Amniotic epithelial cell (primary cell): ENCODE results near the gene ABCA4.
"Not testable (repeated sequence)": the region's sequence is repeated elsewhere in the genome, so short reads cannot be mapped to it uniquely, and the experiment has no call there.

Experiments used
- DNase-seq: peaks from one replicate; pipeline ENCODE4 v3.0.0-alpha.2; 2010; ENCODE audit warnings: low read depth

Gene ABCA4

DNA sequence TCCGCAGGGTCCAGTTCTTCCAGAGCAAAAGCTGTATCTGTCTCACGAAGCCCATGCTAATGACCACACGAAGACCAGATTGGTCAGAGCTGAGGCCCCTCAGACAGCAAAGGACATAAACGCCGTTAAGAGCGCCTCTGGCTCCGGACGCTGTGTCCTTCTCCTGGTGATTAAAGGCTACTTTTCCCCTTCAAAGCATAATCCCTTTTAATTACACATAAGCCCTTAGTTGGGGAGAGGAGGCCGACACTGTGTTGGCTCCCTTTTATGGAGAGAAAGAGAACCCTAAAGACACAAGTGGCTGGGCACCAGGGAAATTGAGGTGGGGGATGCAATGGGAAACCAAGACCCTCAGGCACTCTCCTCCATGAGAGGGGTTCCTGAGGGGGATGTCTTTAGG is at the start of gene ABCA4:
Gene ABCA4, minus strand, starts transcription at position 158 of the 400 bp plus-strand sequence. Its CDS starts 103 bp downstream, at position 55.
- DNase-seq = no peak

DNA sequence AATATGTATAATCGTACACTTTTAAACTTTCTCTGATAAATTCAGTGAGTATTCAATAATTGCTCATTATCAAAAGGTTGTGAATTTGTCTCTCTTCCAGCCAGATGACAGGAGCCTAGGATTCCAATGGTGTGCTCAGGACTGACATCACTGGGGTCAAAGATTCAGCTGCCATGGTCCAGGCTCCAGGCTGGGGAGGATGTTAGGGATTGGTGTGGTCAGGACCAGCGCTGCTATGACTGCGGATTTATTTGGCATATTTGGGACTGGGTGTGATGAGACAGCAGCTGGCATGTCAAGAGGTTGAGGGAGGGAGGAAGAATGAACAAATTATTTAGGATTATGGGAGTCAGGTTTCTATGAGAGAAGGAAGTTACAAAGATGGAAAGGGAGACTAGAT is 48.2 kb upstream of the ABCA4 start:
- DNase-seq = no peak

DNA sequence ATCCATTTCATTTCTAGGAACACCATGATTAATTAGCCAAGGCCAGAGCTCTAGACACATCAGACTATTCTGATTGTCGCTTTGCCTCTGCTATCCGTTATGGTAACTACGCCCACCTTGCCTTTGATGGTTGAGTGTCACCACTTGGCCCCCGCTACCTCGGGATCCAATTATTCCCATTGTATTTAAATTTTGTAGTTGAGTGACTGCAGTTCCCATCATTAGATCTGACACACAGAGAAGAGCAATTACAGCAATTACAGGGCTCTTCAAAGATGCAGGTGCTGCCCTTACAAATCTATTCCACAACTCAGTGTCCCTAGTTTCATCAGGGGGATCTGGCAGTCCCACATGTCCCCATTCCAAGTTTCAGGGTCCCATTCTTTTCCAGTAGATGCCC is 44.9 kb upstream of the ABCA4 start:
- DNase-seq = no peak

GRCh38 chr1:94164885-94165284 is 43.9 kb upstream of the ABCA4 start:
- not testable (repeated sequence) for DNase-seq

- not testable (repeated sequence) for DNase-seq
Observed at GRCh38 chr1:94164121-94164520, 43.2 kb upstream of the ABCA4 start.

DNA sequence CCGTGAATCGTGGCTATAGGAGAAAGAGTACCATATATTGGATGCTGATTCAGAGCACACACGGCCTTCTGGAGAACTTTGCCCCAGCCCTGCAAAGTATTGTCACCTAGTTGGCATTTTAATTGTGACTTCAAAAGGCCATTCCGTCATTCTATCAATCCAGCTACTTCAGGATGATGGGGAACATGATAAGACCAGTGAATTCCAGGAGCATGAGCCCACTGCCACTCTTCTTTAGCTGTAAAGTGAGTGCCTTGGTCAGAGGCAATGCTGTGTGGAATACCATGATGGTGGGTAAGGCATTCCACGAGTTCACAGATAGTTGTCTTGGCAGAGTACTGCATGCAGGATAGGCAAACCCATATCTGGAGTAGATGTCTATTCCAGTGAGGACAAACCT is 42.3 kb upstream of the ABCA4 start:
- DNase-seq = not testable (repeated sequence)

DNA sequence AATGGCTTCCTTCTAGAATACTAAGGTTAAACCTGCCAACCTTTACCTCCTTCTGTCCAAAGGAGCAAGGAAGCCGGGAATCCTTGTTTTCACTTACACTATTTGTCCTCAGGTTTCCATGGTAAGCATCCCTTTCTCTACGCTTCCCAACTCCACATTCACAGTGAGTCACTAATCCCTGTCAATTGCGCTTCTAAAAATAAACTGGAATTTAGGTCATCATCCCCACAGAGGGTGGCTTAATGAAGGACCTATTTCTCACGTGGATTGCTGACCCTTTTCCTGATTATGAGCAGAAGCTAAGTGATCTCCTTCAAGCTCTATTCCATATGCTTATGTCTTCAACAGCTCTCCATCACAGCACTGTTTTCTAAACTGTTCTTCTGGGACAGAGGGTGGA is 39.9 kb upstream of the ABCA4 start:
- DNase-seq = peak; percentile 77

DNA sequence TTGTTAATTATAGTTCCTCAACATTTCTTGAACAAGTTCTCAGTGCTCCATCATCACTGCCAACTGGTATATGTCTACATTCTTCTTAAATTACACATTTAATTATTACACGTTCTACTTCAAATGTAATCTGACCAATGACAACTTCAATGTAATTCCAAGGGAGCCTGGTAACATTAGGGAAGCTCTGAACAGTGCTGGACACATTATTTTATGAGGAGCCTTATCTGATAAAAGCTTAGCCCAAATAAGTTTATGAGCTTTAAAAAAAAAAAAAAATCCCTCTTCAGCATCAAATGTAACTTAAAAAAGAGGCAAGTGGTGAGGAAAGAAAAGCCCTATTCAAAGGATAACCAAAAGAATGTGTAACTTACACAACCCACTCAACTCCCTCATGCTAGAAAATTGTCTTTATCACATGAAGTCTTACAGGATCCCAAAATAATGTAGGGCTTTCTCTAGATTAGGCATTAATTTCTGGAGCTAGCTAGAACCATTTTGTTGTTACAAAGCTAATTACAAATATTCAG is 35.2 kb upstream of the ABCA4 start:
- peak; percentile 15 for DNase-seq

- DNase-seq = no peak
Observed at GRCh38 chr1:94154989-94155388, 34.0 kb upstream of the ABCA4 start.

DNA sequence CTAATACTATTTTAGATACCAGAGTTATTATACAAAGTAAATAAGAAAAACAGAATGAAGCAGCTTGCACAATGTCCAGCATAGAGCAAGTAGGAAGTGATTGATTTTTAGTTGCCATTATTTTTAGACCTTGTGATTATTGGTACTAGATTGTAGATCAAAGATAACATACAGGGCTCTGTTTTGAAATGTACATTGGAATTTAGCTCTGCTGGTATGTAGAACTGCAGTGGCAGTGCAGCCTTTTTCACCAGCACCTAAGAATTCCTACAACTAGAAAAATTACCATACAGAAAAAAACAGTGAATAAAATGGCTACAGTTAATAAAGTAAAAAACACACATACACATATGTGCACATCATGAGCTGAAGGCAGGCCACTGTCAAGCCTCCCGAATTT is 32.2 kb upstream of the ABCA4 start:
- no peak for DNase-seq

DNA sequence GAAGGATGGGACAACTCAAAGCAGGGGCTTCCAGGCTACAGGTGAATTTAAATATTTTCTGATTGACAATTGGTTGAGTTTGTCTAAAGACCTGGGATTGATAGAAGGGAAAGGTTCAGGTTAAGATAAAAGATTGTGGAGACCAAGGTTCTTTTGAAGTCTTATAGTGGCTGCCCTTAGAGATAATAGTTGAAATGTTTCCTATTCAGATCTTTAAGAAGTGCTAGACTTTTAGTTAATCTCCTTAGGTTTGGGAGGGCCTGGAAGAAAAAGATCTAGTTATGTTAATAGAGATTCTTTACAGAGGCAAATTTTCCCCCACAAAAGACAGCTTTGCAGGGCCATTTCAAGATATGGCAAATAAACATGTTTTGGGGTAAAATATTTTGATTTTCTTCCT is 28.2 kb upstream of the ABCA4 start:
- not testable (repeated sequence) for DNase-seq

DNA sequence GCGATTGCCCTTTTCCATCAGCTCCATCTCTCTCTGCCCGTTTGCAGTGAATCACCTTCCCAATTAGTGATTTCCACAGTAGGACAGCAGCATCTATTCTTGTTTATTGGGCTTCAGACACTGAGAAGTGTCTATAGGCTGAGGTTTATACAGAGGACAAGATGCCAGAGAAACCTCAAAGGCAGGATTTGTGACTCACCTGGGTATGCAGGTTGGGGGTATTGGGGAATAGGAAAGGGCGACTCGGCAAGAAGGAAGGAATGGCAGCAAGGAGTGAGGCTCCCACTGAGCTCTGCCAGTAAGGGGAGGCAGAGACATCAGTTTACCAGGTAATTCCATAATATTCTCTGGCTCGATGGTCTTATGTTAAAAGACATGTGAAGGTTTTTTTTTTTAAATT is 25.3 kb upstream of the ABCA4 start:
- DNase-seq = no peak

DNA sequence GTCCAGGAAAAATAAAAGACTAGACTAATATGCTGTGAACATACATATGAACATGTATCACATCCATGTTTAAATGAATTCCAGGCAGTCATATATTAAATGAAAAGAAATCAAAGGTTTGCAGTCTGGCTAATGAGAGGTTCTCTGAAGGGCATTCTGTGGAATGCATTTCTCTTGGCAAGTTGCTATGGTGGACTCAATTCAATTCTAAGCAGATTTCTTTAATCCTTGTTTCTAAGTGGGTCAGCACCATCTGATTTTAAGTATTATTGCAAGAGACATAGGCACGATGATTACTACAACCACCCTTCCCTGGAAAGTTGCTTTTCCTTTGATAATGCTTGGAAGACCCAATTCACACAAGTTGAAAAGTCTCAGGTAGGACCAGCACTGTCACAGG is 23.9 kb upstream of the ABCA4 start:
- no peak for DNase-seq

DNA sequence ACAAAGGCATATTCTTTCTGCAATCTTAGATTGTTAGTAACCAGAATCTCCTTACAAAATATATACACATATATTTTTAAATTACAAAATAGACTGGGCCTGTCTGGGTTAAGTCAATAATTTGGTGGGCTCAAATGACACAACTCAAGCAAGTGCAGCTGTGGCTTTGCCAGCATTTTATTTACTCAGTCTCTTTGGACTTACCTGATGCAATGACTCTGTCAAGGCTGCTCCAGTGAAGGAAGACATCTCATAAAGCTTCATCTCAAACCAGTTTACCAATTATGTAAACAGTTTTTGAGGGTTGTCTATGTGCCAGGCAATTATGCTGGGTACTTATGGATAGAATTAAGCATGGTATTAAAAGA is 22.8 kb upstream of the ABCA4 start:
- DNase-seq = no peak

DNA sequence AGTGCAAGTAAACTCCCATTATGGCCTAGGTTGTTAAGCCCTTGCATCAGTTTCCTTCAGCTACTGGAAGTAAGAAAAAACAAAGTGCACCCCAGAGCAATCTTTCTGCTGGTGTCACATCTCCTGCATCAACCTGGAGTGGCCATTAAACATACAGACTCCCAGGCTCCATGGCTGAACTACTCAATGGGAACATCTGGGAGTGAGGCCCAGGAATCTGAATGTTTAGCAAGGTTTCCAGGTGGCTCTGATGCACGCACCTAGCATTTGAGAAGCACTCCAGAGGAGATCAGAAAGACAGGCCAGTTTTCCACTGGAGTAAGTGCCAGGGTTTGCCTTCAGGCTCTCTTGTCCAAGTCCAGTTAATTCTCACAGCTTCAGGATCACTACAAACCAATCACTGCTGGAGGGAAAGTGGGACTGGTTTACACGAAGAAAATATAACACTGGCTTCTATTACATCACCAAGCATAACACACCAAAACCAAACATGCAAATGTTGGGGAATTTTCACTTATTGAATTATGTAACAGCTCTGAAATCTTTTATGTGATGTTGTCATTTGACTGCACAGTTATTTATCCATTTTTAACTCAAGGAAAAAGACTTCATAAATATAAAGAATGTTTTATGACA is 22.3 kb upstream of the ABCA4 start:
- no peak for DNase-seq

DNA sequence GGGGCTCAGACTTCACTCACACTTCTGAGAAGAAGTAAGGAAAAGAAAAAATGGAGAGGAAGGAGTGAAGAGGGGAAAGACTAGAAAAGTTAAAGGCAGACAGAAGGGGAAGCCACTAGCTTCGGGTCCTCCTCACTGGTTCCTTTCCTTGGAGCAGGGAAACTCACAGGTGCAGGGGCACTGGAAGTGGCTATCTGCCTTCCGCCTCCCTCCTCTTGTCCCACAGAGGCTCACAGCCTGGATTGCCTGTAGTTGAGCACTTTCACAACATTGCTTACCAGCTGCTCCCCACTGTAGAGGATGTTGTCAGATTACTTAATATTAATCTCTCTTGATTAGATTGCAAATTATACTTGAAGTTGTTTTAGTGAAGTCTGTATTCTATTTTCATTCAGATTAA is 21.6 kb upstream of the ABCA4 start:
- DNase-seq = no peak

DNA sequence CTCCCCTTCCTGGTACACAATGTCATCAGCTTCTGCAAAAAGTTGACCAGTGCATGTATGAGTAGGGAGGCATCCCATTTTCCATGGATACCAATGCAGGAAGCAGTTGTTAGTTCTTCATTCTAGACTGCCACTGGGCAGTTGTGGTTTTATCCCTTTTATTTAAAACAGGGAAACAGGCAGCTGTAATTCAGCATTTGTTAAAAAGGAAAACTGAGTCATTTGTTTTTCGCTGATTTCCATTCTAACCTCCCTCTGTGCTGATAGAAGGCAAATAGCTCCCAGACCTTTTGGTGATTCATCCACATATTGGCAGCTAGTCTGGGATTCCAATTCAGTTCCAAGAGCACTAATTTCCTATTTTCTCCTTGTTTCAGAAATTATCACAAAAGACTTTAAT is 21.1 kb upstream of the ABCA4 start:
- no peak for DNase-seq

DNA sequence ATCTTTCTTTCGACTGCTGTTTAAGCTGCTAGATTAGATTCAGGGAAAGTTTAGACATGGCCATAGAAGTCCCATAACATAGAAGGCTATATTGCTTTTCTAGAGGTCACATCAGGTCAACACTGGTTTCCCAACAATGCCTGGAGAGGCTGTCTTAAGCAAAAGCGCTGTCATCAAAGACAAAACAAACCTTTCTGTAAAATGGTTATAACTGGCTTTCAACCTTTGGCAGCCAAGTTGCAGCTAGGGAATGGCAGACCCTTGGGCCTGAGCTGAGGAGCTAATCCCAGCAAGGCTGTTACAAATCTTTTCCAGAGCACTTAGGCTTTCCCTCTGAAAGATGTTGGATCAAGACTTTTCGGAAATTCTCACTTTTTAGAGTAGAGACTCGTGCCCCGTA is 11.2 kb upstream of the ABCA4 start:
- no peak for DNase-seq

DNA sequence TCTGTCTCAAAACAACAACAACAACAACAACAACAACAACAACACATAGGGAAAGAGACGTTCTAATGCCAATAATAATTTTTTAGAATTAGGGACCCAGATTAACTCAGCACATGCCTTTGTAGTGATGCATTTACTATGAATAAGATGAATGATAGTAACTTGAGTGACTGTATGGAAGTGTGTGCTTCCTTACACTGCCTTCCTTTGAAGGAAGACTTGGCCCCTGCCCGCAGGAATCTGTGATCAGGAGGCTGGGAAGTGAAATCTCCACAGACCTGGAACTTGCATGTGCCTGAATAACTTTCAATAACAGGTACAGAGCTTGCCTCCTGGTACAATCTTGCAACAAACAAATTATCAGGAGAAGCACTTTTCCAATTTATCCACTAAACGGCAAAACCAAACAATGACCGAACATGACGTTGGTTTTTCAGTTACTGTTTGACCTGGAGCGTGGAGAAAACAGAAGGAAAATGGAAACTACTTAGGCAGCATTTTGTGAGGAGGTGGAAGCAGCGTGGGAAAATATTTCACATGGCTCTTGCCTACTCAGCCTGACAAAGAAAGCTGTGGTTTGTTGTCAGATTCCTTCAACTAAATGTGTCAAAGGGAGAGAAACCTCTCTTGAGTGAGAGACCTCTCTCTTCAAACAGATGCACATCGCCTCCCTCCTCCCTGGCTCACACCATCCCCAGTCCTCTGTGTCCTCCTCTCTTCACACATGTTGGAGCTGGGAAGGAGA is 10.1 kb upstream of the ABCA4 start:
- DNase-seq = peak; percentile 79

GRCh38 chr1:94126651-94127050 is 5.7 kb upstream of the ABCA4 start:
- DNase-seq = no peak

GRCh38 chr1:94125551-94126514 is 4.9 kb upstream of the ABCA4 start:
- DNase-seq = no peak

DNA sequence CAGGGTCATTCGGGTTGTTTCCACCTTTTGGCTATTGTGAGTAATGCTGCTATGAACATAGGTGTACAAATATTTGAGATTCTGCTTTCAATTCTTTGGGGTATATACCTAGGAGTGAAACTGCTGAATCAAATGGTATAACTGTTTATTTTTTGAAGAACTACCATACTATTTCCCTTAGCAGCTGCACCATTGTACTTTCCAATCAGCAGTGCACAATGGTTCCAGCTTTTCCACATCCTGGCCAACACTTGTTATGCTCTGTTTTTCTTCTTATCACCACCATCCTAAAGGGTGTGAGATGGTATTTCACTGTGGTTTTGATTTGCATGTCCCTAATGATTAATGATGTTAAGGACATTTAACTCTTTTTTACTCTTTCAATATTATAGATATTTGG is 3.6 kb upstream of the ABCA4 start:
- no peak for DNase-seq
